ENCODE measurements around the gene PNRC2.
"Not testable (repeated sequence)": the region's sequence is repeated elsewhere in the genome, so short reads cannot be mapped to it uniquely, and the experiment has no call there.

Gene PNRC2

DNA sequence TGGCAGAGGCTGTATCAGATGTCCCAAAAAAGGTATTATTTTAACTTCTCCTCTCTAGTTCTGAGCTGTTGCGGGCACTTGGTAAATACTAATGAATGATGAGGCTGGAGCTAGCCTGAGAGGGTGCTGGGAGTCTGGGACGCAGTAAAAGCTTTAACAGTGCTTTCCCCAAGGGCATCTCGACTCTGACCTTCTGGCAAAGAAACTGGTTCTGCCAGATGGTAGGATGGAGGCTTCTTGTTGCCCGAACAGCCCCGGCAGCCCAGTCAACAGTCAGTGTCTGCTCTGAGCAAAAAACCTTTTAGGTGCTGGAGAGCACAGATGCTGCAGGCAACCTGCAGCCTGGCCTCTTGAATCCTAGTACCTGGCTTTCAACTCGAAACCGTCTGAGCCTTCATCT is 2.5 kb upstream of the PNRC2 start:
- H2BK12ac ChIP-seq (ENCODE audit: low read length): no peak overlapping the region
- no peak overlapping the region for H3K9ac ChIP-seq (ENCODE audit: low read length)
- WGBS (ENCODE audit: extremely low coverage, insufficient coverage, insufficient read length): no CpG with 5 or more reads among the region's 7 CpGs
- H2AK5ac ChIP-seq (ENCODE audit: low read length): no peak overlapping the region
- no peak overlapping the region for H3K23ac ChIP-seq (ENCODE audit: low read length)
- peak; percentile 52 to 66 for DNase-seq
- no peak overlapping the region for H3K14ac ChIP-seq (ENCODE audit: low read length)
- peaks cover 10 to 16% of the 10 kb centered on the region in 2 experiments for H3K4me1 ChIP-seq (ENCODE audit: control insufficient read depth in 1 of 2, insufficient read depth in 2 of 2, low read length in 2 of 2)
- H3K18ac ChIP-seq (ENCODE audit: low read length): no peak overlapping the region
- H3K4me3 ChIP-seq (ENCODE audit: low read depth, low read length): no peak overlapping the region
- H4K91ac ChIP-seq (ENCODE audit: low read depth, low read length): no peak overlapping the region
- peaks cover 0 to 4% of the 10 kb centered on the region in 2 experiments for H3K36me3 ChIP-seq (ENCODE audit: control insufficient read depth in 1 of 2, insufficient read depth in 2 of 2, low read length in 2 of 2)
- peaks cover 9% of the 10 kb centered on the region for H3K79me2 ChIP-seq (ENCODE audit: control insufficient read depth, insufficient read depth, low read length, poor library complexity)
- H3K4me2 ChIP-seq (ENCODE audit: low read length): peak overlapping the region; percentile 37
- no peak overlapping the region for H2BK5ac ChIP-seq (ENCODE audit: low read depth, low read length, poor library complexity)
- H2BK120ac ChIP-seq (ENCODE audit: insufficient read depth, low read length, poor library complexity): no peak overlapping the region
- H2AFZ ChIP-seq (ENCODE audit: insufficient read depth, low read length, poor library complexity): no peak overlapping the region
- no peak overlapping the region for H4K8ac ChIP-seq (ENCODE audit: low read depth, low read length)
- H3K79me1 ChIP-seq (ENCODE audit: low read length): peaks cover 13% of the 10 kb centered on the region
- peak overlapping the region; percentile 61 for H3K27ac ChIP-seq (ENCODE audit: low read depth, low read length)
- H3K27me3 ChIP-seq (ENCODE audit: insufficient read depth, low read length): no peaks in the 10 kb centered on the region
- H3K4ac ChIP-seq (ENCODE audit: low read depth, low read length): no peak overlapping the region
- no peak overlapping the region for H4K12ac ChIP-seq (ENCODE audit: low read depth, low read length)
- no peaks in the 10 kb centered on the region for H3K9me3 ChIP-seq (ENCODE audit: insufficient read depth, low read depth, low read length)

DNA sequence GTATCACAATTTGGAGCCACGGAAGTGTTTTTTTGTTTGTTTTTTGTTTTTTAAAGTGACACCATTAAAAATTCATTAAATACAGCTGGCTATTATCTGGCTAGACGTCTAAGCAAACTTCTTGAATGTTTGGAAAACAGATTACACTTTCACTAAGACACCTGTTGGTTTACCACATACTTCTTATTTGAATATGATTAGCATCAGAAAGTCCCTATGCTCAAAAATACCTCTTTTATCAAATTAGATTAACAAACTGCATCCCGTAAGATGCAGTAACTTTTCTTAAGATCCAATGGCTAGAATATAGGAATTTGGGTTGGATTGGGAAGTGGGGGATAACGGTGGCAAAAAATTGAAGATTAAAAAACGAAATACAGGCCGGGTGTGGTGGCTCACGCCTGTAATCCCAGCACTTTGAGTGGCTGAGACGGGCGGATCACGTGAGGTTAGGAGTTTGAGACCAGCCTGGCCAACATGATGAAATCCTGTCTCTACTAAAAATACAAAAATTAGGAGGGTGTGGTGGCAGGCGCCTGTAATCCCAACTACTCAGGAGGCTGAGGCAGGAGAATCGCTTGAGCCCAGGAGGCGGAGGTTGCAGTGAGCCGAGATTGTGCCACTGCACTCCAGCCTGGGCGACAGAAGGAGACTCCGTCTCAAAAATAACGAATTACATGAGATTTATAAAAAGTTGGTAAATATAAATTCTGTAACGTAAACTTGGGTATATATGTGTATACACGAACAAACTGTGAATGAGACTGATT is 1.4 kb upstream of the PNRC2 start:
- Histone ChIP-seq H3K27ac (ENCODE audit: low read depth, low read length) (peak overlapping the region; percentile 100), H3K79me1 (ENCODE audit: low read length) (peaks cover 13% of the 10 kb centered on the region), H3K4me1 (ENCODE audit: control insufficient read depth in 1 of 2, insufficient read depth in 2 of 2, low read length in 2 of 2) (peaks cover 8 to 16% of the 10 kb centered on the region in 2 experiments), H3K4me2 (ENCODE audit: low read length) (peak overlapping the region; percentile 89), H4K91ac (ENCODE audit: low read depth, low read length) (peak overlapping the region; percentile 11)
- not testable (repeated sequence) for H3K18ac ChIP-seq (ENCODE audit: low read length); H3K23ac ChIP-seq (ENCODE audit: low read length); H3K36me3 ChIP-seq (ENCODE audit: control insufficient read depth in 1 of 2, insufficient read depth in 2 of 2, low read length in 2 of 2); H3K79me2 ChIP-seq (ENCODE audit: control insufficient read depth, insufficient read depth, low read length, poor library complexity); H3K27me3 ChIP-seq (ENCODE audit: insufficient read depth, low read length); H3K4ac ChIP-seq (ENCODE audit: low read depth, low read length); H3K9me3 ChIP-seq (ENCODE audit: insufficient read depth, low read depth, low read length); H4K12ac ChIP-seq (ENCODE audit: low read depth, low read length); H3K14ac ChIP-seq (ENCODE audit: low read length); H4K8ac ChIP-seq (ENCODE audit: low read depth, low read length); H2AK5ac ChIP-seq (ENCODE audit: low read length); H2BK5ac ChIP-seq (ENCODE audit: low read depth, low read length, poor library complexity); H2AFZ ChIP-seq (ENCODE audit: insufficient read depth, low read length, poor library complexity); H2BK120ac ChIP-seq (ENCODE audit: insufficient read depth, low read length, poor library complexity); H3K9ac ChIP-seq (ENCODE audit: low read length); H2BK12ac ChIP-seq (ENCODE audit: low read length); DNase-seq; H3K4me3 ChIP-seq (ENCODE audit: low read depth, low read length)
- 100% methylated on average over 1 of the region's 19 CpGs for WGBS (ENCODE audit: extremely low coverage, insufficient coverage, insufficient read length)

DNA sequence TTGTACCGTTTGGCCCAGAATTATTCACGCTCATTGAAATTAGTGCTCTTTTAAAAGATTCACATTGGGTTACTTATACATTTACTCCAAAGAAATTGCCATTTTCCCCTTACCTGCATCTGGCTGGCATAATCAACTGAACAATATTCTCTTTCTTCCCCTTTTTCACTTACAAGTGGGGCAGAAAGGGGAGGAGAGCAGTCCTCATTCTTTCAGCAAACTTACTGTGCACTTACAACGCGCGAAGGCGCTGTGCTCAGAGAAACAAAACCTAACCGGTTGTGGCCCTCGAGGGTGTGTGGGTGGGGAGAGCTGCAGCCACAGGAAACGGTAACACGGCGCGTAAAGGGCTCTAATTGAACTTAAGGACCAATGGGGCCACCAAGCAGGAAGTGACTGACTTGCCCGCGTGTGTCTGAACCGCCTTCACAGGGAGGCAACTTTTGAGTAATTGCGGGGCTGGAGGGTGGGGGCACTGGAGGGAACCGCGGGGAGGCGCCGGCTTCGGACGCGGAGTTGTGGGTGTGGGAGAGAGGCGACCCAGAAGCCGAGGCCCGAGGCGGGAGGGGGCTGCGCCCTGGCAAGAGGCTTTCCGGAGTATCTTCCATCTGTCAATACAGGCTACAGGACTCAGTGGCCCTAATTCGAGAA is 693 bp upstream of the PNRC2 start:
- Histone ChIP-seq H2BK12ac (ENCODE audit: low read length) (no peak overlapping the region), H3K4me2 (ENCODE audit: low read length) (peak overlapping the region; percentile 89), H3K27me3 (ENCODE audit: insufficient read depth, low read length) (no peaks in the 10 kb centered on the region), H3K36me3 (ENCODE audit: control insufficient read depth in 1 of 2, insufficient read depth in 2 of 2, low read length in 2 of 2) (peaks cover 0 to 4% of the 10 kb centered on the region in 2 experiments), H3K4ac (ENCODE audit: low read depth, low read length) (peak overlapping the region; percentile 44), H3K23ac (ENCODE audit: low read length) (no peak overlapping the region), H3K27ac (ENCODE audit: low read depth, low read length) (peak overlapping the region; percentile 100), H2AK5ac (ENCODE audit: low read length) (peak overlapping the region; percentile 18), H2BK5ac (ENCODE audit: low read depth, low read length, poor library complexity) (peak overlapping the region; percentile 91), H3K9me3 (ENCODE audit: insufficient read depth, low read depth, low read length) (no peaks in the 10 kb centered on the region), H4K12ac (ENCODE audit: low read depth, low read length) (peak overlapping the region; percentile 50), H3K4me1 (ENCODE audit: control insufficient read depth in 1 of 2, insufficient read depth in 2 of 2, low read length in 2 of 2) (peaks cover 8 to 16% of the 10 kb centered on the region in 2 experiments), H3K14ac (ENCODE audit: low read length) (peak overlapping the region; percentile 93), H3K79me2 (ENCODE audit: control insufficient read depth, insufficient read depth, low read length, poor library complexity) (peaks cover 9% of the 10 kb centered on the region), H3K79me1 (ENCODE audit: low read length) (peaks cover 13% of the 10 kb centered on the region), H3K18ac (ENCODE audit: low read length) (peak overlapping the region; percentile 81), H2BK120ac (ENCODE audit: insufficient read depth, low read length, poor library complexity) (peak overlapping the region; percentile 90), H2AFZ (ENCODE audit: insufficient read depth, low read length, poor library complexity) (peak overlapping the region; percentile 79), H4K91ac (ENCODE audit: low read depth, low read length) (peak overlapping the region; percentile 97), H3K4me3 (ENCODE audit: low read depth, low read length) (peak overlapping the region; percentile 78), H4K8ac (ENCODE audit: low read depth, low read length) (peak overlapping the region; percentile 81), H3K9ac (ENCODE audit: low read length) (peak overlapping the region; percentile 82)
- no CpG with 5 or more reads among the region's 30 CpGs for WGBS (ENCODE audit: extremely low coverage, insufficient coverage, insufficient read length)
- DNase-seq: peak; percentile 91 to 93

DNA sequence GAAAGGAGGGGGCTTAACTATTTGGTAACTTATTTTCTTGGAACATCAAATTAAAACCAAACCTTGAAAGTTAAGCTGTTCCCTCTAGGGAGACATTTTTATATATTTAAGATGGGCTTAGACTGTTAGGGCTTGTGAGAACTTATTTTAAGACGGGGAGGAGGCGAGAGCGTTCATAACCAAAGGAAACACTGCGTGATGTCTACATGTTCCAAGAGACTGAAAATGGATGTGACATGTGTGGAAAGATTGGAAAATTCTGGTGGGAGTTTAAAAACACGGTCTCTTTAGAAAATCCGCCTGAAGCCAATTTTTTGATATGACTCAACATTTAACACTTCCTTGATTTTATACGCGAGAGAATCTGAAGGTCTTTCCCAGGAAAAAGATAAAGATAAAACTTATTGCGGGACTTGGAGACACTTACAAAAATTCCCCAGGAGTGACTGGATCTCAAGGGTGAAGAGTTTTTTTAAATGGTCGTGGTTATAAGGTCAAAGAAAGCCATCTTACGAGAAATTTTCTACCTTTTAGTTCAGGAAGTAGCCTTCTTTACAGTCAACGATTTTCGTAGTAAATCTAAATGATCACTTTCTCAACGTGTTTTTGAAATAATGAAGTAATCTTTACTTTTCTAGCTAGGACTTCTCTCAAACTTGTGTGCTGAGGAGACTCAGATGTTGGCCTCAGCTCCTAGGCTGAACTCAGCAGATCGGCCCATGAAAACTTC is 828 bp downstream of the PNRC2 start:
- no CpG with 5 or more reads among the region's 15 CpGs for WGBS (ENCODE audit: extremely low coverage, insufficient coverage, insufficient read length)
- Histone ChIP-seq H3K27ac (ENCODE audit: low read depth, low read length) (peak overlapping the region; percentile 99), H3K79me1 (ENCODE audit: low read length) (peaks cover 13% of the 10 kb centered on the region), H2BK120ac (ENCODE audit: insufficient read depth, low read length, poor library complexity) (no peak overlapping the region), H3K9ac (ENCODE audit: low read length) (peak overlapping the region; percentile 98), H2BK12ac (ENCODE audit: low read length) (no peak overlapping the region), H3K79me2 (ENCODE audit: control insufficient read depth, insufficient read depth, low read length, poor library complexity) (peaks cover 9% of the 10 kb centered on the region), H3K14ac (ENCODE audit: low read length) (no peak overlapping the region), H3K36me3 (ENCODE audit: control insufficient read depth in 1 of 2, insufficient read depth in 2 of 2, low read length in 2 of 2) (peaks cover 0 to 4% of the 10 kb centered on the region in 2 experiments), H3K18ac (ENCODE audit: low read length) (no peak overlapping the region), H3K4me1 (ENCODE audit: control insufficient read depth in 1 of 2, insufficient read depth in 2 of 2, low read length in 2 of 2) (peaks cover 6 to 9% of the 10 kb centered on the region in 2 experiments), H3K4me3 (ENCODE audit: low read depth, low read length) (peak overlapping the region; percentile 94), H4K8ac (ENCODE audit: low read depth, low read length) (no peak overlapping the region), H3K23ac (ENCODE audit: low read length) (no peak overlapping the region), H3K4me2 (ENCODE audit: low read length) (peak overlapping the region; percentile 64), H3K27me3 (ENCODE audit: insufficient read depth, low read length) (no peaks in the 10 kb centered on the region), H3K9me3 (ENCODE audit: insufficient read depth, low read depth, low read length) (no peaks in the 10 kb centered on the region), H3K4ac (ENCODE audit: low read depth, low read length) (peak overlapping the region; percentile 97), H2AK5ac (ENCODE audit: low read length) (no peak overlapping the region), H4K12ac (ENCODE audit: low read depth, low read length) (no peak overlapping the region), H2BK5ac (ENCODE audit: low read depth, low read length, poor library complexity) (no peak overlapping the region), H4K91ac (ENCODE audit: low read depth, low read length) (no peak overlapping the region), H2AFZ (ENCODE audit: insufficient read depth, low read length, poor library complexity) (no peak overlapping the region)
- DNase-seq: peak; percentile 57 to 92
